IPS-NIHi11 (cell line): Measurements from ENCODE around the gene TMPRSS9.

Source experiments
- DNase-seq: peaks from one replicate; pipeline ENCODE4 v3.0.0; 2012; ENCODE audit warnings: mixed read lengths, low spot score

TMPRSS9 gene

DNA sequence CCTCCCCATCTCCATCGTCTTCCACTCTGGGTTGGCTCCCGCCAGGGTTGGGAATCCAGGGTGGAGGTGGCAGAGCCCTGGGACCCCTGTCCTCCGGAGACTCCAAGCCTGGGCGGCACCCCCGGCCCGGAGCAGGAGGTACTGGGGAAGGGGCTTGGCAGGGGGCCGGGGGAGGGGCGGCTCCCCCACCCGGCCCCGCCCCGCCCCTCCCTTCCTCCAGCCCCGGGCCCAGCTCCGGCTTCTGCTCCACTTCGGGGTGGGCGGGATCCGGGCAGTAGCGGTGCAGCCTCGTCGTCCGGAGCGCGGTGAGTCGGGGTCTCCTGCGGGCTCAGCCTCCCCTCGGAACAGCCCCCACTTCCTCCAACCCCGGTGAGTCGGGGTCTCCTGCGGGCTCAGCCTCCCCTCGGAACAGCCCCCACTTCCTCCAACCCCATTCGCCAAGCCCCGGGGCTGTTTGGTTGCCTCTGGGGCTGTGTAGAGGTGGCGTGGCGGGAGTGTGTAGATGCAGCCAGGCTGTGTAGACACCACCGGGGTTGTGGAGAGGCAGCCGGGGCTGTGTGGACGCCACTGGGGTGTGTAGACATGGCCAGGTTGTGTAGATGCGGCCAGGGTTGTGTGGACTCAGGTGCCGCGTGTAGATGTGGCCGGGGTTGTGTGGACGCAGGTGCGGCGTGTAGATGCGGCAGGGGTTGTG, at the start of gene TMPRSS9:
Gene TMPRSS9, plus strand, starts transcription at position 274 of the 694 bp plus-strand sequence. CDS start 29,521 bp downstream, outside the sequence.
- DNase-seq, result peak; percentile 72

DNA sequence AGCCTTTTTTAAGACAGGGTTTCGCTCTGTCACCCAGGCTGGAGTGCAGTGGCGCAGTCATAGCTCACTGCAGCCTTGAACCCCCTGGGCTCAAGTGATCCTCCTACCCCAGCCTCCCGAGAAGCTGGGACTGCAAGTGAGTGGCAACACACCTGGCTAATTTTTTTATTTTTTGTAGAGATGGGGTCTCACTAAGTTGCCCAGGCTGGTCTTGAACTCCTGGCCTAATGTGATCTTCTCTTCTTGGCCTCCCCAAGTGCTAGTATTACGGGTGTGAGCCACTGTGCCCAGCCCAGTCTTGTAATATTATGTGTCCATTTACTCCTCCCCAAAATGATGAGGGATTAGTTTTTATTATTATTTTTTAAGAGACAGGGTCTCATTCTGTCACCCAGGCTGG, 49.0 kb upstream of the TMPRSS9 start:
- no peak for DNase-seq

DNA sequence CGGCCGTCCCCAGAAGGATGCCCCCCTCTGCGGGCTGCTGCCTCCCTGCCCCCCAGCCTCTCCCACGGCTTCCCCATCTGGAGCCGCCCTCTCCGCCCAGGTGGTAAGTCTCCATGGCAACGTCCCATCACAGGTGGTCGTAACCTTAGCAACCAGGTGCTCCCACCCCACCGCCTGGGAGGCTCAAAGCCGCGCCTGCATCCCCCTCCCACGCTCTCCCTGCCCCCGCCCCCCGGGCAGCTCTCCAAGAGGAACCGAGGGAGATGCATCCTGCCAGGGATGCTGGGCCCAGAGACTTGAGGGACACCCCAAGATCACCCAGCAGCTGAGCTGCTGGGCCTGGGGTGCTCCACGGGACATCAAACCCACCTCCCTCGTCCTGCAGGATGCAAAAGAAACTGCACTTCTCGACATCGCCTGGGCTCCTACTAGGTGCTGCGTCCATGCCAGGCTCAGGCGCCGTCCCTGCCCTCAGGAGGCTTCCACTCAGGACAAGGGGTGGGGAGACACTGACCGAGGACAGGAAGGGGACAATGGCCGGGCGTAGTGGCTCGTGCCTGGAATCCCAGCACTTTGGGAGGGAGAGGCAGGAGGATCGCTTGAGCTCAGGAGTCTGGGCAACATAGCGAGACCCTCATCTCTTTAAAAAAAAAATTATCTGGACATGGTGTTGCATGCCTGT, 47.1 kb upstream of the TMPRSS9 start:
- DNase-seq, result no peak

DNA sequence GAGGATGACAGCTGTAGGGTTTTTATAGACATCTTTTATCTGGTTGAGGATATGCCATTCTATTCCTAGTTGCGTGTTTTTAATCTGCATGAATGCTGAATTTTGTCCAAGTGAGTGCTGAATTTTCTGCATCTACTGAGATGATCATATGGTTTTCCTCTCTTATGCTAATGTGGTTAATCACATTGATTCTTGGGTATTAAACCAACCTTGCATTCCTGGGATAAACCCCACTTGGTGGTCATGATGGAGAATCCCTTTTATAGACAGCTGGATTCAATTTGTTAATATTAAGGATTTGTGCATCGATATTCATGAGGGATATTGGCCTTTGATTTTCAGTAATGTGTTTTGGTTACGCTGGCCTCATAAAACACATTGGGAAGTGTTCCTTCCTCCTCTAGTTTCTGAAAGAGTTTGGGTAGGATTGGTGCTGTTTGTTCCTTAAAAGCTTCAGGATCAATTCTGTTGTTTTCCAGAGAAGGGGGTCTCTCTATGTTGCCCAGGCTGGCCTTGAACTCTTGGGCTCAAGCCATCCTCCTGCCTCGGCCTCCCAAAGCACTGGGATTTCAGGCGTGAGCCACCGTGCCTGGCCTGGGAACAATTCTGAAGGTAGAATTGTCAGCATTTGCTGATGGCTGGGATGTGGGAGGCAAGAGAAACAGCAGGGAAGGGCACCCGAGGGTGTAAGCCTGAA, 44.8 kb upstream of the TMPRSS9 start:
- DNase-seq, result no peak

DNA sequence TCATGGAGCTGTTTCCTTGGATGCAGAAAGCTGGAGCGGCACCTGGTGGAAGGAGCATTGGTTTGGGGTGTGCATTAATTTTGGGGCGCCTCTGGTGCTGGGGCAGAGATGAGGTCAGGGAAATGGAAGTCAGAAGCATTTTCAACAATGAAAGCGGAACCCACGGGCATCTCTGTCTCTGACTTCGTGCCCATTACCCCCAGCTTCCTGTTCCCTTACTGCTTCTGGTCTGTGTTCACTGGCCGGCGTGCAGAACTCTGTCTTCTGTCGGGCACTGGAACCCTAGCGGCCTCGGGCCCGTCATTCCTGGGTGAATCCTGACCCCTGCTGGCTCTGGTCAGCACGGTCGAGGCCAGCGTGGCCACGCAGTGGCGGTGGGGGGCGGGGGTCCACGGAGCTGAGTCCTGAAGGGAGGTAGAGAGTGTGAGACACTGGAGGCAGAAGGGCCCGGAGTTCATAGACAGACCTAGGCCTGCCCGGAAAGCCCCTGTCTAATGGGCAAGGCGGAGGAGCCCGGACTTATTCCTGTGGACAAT, 44.2 kb upstream of the TMPRSS9 start:
- DNase-seq, result peak; percentile 75

DNA sequence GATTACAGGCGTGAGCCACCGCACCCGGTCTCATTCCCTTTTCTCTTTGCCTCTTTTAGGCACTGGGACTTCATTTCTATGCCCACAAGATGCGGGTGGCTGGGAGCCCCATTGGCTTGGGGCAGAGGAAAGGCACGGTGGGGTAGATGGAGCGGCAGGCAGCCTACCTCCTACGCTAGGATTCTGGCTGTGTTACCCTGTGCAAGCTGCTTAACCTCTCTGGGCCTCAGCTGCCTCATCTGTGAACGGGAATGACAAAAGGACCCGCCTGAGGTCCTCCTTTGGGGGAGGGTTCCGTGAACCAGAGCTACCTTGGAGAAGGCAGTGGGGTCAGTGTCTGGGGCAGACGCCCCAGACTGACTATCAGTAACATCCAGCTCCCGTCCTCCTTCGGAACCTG, 42.8 kb upstream of the TMPRSS9 start:
- no peak for DNase-seq

DNA sequence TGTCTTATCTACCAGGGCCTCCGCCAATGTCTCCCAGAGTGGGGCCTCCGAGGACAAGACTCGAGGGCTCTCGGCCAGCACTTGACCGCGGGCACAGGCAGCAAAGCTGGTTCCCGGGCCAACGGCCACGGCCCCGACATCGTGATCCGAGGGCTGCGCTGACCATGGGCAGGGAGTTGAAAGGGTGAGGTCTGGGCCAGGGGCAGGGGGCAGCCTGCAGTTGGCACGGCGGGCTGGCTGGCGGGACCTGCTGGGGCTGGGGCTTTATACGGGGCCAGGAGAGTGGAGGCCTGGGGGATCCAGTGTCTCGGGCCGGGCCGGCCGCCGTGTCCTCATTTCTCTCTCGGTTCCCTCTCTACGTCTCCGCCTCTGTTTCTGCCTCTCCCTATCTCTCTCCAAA, 42.3 kb upstream of the TMPRSS9 start:
- DNase-seq, result no peak

DNA sequence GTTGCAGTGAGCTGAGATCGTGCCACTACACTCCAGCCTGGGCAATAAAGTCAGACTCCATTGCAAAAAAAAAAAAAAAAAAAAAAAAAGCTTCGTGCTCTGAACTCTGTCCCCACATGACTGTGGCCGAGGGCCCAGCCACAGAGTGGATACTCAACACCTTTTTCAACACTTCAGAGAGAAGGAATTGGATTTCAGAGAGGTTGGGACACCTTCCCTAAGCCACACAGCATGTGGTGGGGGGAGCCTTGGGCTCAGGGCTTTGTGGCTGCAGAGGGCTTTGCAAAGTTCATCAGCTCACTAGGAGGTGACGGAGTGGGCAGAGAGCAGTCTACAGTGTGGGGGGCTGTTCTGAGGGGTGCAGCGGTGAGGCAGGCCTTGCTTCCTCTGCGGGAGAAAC, 41.1 kb upstream of the TMPRSS9 start:
- DNase-seq, result no peak

DNA sequence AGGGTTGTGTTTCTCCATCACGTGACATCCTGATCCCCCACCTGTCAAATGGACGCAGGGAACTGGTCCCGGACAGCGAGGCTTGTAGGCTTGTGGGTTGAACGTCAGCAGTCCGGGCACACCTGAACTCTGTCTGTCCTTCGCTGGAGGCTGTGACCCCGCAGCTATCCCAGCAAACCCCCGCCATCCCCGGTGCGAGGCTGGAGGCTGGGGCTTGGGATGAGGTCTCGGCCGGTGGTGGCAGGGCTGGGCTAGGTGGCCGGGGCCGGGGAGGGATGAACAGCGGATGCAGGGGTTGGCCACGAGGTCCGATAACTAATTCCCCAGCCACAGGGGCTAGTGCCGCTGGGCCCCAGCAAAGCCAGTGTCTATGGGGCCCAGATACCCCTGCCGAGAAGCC, 40.5 kb upstream of the TMPRSS9 start:
- no peak for DNase-seq

DNA sequence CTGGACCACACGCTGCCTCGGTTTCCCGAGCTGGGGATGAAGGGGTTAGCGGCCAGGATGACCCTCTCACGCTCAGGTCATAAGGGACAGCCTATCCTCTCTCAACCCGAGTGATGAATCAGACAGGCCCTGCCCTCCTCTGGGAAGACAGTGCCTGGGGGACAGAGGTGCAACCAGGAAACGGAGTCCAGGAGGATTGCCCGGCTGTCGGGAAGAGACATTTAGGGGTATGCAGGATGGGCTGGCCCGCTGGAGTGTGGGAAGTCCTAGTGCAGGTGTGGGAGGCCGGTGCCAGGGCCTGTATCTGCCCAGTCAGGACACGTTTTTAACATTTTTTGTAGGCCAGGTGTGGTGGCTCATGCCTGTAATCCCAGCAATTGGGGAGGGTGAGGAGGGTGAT, 40.0 kb upstream of the TMPRSS9 start:
- no peak for DNase-seq

DNA sequence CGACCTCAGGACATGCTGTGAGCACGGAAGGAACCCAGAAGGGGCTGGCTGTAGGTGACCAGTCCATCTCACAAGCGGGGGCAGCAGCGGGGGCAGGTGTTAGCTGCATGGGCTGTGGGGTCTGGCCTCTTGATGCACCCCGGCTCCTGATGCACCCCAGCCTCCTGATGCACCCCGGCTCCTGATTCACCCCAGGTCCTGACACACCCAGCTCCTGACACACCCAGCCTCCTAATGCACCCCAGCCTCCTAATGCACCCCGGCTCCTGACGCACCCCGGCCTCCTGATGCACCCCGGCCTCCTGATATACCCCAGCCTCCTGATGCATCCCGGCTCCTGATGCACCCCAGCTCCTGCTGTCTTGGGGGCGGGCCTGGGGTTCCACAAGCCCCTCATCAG, 39.1 kb upstream of the TMPRSS9 start:
- no peak for DNase-seq

DNA sequence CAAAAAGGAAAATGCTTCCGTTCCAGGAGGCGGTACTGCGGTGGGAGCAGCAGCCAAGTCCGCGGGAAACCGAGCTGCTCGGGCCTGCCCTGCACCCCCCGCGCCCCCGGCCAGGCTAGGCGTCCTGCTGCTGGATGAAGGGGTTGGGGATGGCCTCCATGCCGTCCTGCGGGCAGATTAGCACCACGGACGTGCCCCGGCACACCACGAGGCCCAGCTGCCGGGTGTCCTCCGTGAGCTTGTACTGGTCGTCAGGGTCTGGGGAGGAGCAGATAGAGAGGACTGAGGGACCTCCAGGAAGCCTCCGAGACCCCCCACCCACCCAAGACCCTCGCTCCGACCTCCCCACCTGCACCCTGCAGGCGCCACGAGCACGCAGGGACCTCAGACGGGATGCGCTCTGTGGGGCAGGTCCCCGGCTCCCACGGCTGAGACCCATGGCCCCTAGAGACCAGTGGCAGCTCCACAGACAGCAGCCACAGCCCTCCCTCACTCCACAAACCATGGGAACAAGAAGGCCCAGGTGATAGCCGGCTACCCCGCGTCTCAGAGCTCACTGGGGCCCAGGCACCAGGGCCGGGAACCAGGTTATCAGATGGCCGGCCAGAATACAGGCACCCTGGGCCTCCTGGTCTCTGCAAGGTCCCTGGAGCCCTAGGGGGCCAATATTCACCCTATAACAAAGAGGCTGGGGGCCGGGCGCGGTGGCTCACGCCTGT, 38.3 kb upstream of the TMPRSS9 start:
- no peak for DNase-seq

DNA sequence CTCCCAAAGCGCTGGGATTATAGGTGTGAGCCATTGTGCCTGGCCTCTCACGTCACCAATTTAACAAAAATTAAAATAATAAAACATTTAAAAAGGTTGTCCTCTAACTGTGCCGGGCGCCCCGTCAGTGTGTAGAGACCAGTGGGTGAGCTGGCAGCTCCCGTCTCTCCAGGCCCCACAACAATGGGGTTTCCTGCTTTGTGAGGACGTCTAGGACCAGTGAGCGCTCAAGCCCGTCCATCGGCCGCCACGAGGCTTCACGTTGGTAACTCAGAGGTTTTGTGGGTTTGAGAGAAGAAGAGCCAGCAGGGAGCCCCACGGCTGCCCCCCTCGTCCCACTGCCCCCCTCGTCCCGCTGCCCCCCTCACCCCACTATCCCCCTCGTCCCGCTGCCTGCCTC, 36.4 kb upstream of the TMPRSS9 start:
- DNase-seq, result no peak

DNA sequence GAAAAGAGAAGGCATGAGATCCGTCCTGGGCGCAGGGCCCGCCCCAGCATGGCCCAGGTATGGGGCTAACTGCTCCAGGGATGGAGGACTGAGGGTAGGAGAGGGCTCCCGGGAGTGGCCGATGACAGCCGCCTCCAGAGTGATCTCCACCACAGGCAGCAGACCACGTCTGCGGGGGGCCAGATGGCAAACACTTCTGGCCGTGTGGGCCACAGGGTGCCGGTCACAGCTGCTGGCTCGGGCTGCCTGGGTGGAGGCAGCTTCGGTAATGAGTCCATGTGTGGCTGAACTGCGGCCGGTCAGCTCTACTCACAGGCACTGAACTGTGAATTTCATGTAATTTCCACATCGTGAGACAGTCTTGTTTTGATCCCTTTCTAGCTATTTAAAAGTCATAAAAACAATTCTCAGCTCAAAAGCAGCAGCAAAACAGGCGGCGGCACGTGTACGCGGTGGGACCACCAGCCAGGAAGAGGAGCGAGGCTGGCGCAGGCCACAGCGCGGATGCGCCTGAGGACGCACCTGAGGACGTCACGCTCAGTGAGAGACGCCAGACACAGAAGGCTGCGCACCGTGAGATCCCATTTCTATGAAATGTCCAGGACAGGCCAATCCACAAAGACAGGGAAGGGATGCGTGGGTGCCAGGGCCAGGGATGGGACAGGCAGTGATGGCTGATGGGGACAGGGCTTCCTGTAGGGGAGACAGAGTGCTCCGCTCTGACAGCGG, 35.7 kb upstream of the TMPRSS9 start:
- DNase-seq, result no peak

DNA sequence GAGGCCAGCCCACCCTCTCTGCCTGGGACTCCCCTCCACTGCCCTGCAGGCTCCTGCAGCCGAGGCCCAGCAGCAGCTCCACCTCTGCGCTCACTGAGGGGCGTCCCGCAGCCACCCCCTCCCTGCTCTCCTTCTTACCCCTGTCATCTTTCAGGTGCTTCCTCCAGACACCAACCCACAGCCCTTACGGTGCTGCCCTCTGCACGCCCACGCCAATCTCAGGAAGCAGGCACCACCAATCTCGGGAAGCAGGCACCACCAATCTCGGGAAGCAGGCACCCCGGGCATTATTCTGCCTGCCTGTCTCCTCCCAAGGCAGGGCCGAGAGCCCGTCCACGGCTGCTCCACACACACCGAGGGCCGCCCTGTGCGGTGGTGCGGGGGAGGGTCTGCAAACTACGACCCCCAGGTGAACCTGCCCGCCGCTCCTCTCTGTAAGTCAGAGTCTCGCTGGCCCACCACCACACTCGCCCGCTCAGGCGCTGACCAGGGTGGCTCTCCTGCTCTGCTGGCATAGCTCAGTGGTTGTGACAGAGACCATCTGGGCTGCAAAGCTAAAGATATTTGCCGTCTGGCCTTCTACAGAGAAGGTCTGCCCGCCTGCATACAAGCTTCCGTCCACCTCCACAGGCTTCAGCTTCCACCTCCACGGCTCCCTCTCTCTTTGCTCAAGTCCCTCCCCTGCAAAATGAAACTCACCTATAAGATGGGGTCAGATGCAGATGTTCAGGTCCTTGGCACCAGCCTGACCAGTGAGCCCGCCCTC, 34.6 kb upstream of the TMPRSS9 start:
- DNase-seq, result no peak

DNA sequence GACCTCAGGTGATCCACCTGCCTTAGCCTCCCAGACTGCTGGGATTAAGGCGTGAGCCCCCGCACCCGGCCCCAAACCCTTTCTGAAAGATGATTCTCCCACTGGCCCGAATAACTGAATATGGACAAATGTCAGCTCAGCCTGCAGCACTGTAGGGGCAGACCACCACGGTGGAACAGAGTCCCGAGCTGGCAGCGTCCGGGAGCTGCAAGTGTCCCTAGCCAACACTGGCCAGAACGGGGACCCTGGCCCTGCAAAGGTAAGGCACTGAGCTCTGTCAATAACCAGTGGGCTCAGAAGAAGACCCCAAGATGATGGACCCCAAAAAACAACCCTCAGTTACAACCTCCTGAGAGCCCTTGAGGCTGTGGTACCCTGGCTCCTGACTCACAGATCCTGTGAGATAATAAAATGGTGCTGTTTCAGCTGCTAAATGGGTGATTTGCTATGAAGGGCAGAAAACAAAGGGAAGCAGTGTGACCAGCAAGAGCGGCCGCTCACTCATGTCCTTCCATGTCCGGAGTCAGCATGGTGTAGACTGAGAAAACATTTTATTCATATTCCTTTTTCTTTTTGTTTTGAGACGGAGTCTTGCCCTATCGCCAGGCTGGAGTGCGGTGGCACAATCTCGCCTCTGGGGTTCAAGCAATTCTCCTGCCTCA, 33.2 kb upstream of the TMPRSS9 start:
- DNase-seq, result no peak

DNA sequence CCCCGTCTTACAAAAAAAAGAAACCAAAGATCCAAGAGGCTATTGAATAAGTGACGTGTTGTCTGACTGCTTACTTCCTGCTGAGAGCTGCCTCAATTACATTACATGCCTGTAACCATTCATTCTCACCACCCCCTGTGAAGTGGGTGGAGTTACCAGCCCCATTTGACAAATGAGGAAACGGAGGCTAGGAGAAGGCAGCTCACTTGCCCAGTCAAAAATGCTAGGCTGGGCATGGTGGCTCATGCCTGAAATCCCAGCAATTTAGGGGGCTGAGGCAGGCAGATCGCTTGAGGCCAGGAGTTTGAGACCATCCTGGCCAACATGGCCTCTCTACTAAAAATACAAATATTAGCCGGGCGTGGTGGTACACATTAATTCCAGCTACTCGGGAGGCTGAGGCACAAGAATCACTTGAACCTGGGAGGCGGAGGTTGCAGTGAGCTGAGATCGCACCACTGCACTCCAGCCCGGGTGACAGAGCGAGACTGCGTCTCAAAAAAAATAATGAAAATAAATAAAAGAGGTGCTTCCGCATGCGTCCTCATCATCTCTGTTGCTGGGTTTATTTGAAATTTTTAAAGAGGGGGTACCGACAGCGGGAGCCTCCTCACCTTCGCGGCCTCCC, 32.2 kb upstream of the TMPRSS9 start:
- DNase-seq, result peak; percentile 75

DNA sequence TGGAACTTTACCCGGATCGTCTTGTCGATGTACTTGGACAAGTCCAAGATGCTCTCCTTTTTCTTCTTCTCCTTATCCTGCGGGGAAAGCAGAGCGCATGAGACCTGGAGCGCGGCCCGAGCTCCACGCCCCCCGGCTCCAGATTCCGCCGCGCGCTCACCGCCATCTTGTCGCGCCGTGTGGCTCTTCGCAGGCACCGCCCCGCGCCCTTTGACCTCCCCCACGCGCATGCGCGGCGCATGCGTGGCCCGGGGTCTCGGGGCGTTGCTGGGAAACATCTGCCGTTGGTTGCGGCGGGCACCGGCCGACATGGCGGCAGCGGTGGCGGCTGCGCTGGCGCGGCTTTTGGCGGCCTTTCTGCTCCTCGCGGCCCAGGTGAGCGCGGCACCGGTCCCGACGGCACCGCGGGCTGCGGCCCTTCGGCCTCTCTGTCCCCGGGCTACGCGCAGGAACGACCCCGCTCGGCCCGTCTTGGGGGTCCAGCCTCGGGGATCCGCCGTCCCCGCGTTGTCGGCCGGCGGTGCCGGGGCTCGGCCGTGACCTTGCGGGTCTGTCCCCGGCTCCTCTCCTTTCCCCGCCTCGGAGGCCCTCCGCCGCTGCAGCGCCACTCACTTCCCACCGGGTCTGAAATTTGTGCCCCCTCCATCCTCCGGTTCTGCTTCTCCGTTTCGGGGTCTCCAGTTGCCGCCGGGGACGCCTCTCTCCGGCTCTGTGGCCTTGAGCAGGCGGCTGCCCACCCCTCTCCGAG, 31.5 kb upstream of the TMPRSS9 start, which contains the start of the genes LSM7 and SPPL2B:
Gene LSM7, minus strand, starts transcription at position 186 of the 748 bp plus-strand sequence. Its CDS starts 20 bp downstream, at position 166.
Gene SPPL2B, plus strand, starts transcription at position 284 of the 748 bp plus-strand sequence. Its CDS starts 26 bp downstream, at position 310.
- DNase-seq, result peak; percentile 99

DNA sequence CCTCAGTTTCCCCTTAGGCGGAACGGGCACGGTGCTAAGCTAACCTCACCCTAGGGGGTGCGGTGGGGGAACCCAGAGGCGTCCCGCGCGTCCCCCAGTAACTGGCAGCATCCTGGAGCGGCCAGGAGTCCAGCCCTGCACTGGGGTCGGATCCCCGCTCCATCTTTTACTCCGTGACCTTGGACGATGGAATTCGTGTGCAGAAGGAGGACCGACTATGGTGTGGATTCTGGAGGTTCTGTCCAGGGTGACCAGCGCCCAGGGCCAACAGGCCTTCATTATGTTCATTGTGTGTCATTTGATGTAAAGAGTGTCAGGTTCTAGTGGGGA, 31.0 kb upstream of the TMPRSS9 start:
- no peak for DNase-seq
